ENCODE data around the gene AKAP6.

Gene AKAP6

DNA sequence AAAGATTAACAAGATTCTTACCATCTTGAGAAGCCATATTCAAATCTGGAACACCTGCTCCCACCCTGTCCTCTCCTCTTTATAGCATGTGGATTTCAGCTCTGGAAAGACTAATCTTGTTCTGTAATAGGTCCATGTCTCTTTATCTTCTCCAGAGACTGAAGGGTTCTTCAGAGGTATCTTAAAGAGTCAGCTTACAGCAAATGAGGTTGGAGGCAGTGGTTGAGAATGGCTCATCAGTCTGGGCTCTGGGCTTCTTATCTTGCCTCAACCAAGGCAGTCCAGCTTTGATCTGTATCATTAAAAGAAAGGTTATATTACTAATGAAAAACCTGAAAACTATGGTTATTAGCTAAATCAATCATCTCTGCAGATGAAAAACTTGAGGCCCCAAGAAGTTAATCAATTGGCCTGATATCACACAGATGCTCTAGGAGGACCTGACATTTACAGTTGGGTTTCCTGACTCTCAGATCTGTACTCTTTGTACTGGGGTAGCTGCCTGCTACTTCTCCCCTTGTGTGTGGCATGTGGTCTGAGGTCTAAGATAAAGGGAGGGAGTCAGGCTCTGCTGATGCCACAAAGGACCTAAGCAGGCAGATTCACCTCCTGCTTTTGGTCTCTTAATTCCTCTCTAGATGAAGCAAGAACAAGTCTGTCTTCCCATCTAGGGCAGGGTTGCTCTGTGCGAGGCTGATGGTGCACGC lies 1.7 kb upstream of the AKAP6 start:
- Histone ChIP-seq H3K27ac (peak overlapping the region; percentile 33; the same call in 1 of the 2 replicates), H4K20me1 (ENCODE audit: insufficient read depth) (no peaks in the 10 kb centered on the region), H3K4me3 (IDR thresholded peaks at IDR 0.05; ENCODE audit: insufficient read depth, low read depth, low read length) (no peak overlapping the region), H3K4me1 (ENCODE audit: low read depth, poor library complexity, severe bottlenecking) (peaks cover 55% of the 10 kb centered on the region), H3K9ac (no peak overlapping the region), H3K36me3 (ENCODE audit: insufficient read depth) (no peaks in the 10 kb centered on the region), H3K4me2 (0 out of 2 replicates have a peak overlapping the region, but pooled peaks have one; percentile 24), H3K79me2 (ENCODE audit: insufficient read depth, low read depth) (no peaks in the 10 kb centered on the region), H3K27me3 (ENCODE audit: insufficient read depth, low read depth) (no peaks in the 10 kb centered on the region), H2AFZ (ENCODE audit: low read depth) (no peak overlapping the region)
- TF ChIP-seq CTCF (conservative IDR thresholded peaks at IDR 0.05; ENCODE audit: low read depth, low read length), result no peak

DNA sequence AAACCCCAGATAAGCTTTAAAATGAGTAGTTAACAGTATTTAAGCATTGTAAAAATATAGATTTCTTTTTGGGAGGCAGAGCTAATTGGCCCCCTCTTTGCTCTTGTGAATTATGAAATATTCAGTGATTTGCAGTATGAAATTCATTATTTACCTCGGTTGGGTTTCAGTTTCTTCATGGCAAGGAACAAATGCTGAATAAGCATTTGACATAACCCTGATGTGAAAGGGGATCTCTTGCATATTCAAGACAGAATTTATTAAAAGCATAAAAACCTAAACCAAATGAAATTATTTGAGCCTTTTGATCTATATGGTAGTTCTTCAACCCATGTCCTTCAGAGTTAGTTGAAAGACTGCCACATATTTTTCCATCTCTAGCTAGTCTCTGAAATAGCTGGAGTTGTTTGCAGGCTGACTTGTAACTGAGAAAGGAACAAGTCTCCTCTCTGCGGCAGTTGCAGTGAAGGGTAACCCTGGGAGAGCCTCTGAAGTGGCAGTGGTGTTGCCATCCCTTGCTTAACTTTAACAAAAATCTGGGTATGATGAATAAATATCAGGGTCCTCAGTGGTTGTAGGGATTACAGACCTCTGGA lies 690 bp downstream of the AKAP6 start:
- no peak for TF ChIP-seq CTCF (conservative IDR thresholded peaks at IDR 0.05; ENCODE audit: low read depth, low read length)
- H3K4me3 ChIP-seq (IDR thresholded peaks at IDR 0.05; ENCODE audit: insufficient read depth, low read depth, low read length), result no peak overlapping the region
- H2AFZ ChIP-seq (ENCODE audit: low read depth), result peak overlapping the region; percentile 39
- H4K20me1 ChIP-seq (ENCODE audit: insufficient read depth), result no peaks in the 10 kb centered on the region
- peak overlapping the region; percentile 72 for H3K27ac ChIP-seq
- H3K4me2 ChIP-seq, result peak overlapping the region; percentile 62
- no peaks in the 10 kb centered on the region for H3K27me3 ChIP-seq (ENCODE audit: insufficient read depth, low read depth)
- no peaks in the 10 kb centered on the region for H3K36me3 ChIP-seq (ENCODE audit: insufficient read depth)
- H3K79me2 ChIP-seq (ENCODE audit: insufficient read depth, low read depth), result no peaks in the 10 kb centered on the region
- peak overlapping the region; percentile 11; the same call in 1 of the 2 replicates for H3K9ac ChIP-seq
- H3K4me1 ChIP-seq (ENCODE audit: low read depth, poor library complexity, severe bottlenecking), result peaks cover 68% of the 10 kb centered on the region

GRCh38 chr14:32330351-32331111 lies 1.4 kb downstream of the AKAP6 start:
- H3K79me2 ChIP-seq (ENCODE audit: insufficient read depth, low read depth), result no peaks in the 10 kb centered on the region
- peaks cover 68% of the 10 kb centered on the region for H3K4me1 ChIP-seq (ENCODE audit: low read depth, poor library complexity, severe bottlenecking)
- peak overlapping the region; percentile 72 for H3K27ac ChIP-seq
- no peaks in the 10 kb centered on the region for H3K27me3 ChIP-seq (ENCODE audit: insufficient read depth, low read depth)
- no peak for TF ChIP-seq CTCF (conservative IDR thresholded peaks at IDR 0.05; ENCODE audit: low read depth, low read length)
- H3K36me3 ChIP-seq (ENCODE audit: insufficient read depth), result no peaks in the 10 kb centered on the region
- no peak overlapping the region for H3K9ac ChIP-seq
- H2AFZ ChIP-seq (ENCODE audit: low read depth), result peak overlapping the region; percentile 39
- no peaks in the 10 kb centered on the region for H4K20me1 ChIP-seq (ENCODE audit: insufficient read depth)
- H3K4me3 ChIP-seq (IDR thresholded peaks at IDR 0.05; ENCODE audit: insufficient read depth, low read depth, low read length), result no peak overlapping the region
- H3K4me2 ChIP-seq, result peak overlapping the region; percentile 62

GRCh38 chr14:32331206-32331605 lies 2.1 kb downstream of the AKAP6 start:
- Histone ChIP-seq H3K4me2 (no peak overlapping the region), H3K36me3 (ENCODE audit: insufficient read depth) (no peaks in the 10 kb centered on the region), H4K20me1 (ENCODE audit: insufficient read depth) (no peaks in the 10 kb centered on the region), H3K79me2 (ENCODE audit: insufficient read depth, low read depth) (no peaks in the 10 kb centered on the region), H2AFZ (ENCODE audit: low read depth) (no peak overlapping the region), H3K27ac (no peak overlapping the region), H3K4me3 (IDR thresholded peaks at IDR 0.05; ENCODE audit: insufficient read depth, low read depth, low read length) (no peak overlapping the region), H3K27me3 (ENCODE audit: insufficient read depth, low read depth) (no peaks in the 10 kb centered on the region), H3K9ac (no peak overlapping the region), H3K4me1 (ENCODE audit: low read depth, poor library complexity, severe bottlenecking) (peaks cover 68% of the 10 kb centered on the region)
- no peak for TF ChIP-seq CTCF (conservative IDR thresholded peaks at IDR 0.05; ENCODE audit: low read depth, low read length)

Data from KMS-11 (cell line).